GM23248 (cell line): Measurements from ENCODE around the gene SERPINH1. TPM values are rescaled to one million over a fixed set of nuclear protein-coding genes. Genes with fewer than 3 reads are reported as not detected.
A peak's percentile ranks its signal among the peaks of the same experiment; 100 is the strongest.

Experiments used
- DNase-seq: peaks from one replicate; pipeline ENCODE4 v3.0.0-alpha.2; 2015
- H2AFZ ChIP-seq: fragments of 200-600 bp; sonication (generic); 2 replicates; pipeline ENCODE4 v1.6.1; 2016; ENCODE audit warnings: antibody characterized with exemption
- H3F3A ChIP-seq: fragments of 200-600 bp; sonication (generic); 2 replicates; pipeline ENCODE4 v1.6.1; 2016; ENCODE audit warnings: mild to moderate bottlenecking, antibody characterized with exemption, mixed run types; ENCODE audit not compliant: insufficient read depth
- H3K27ac ChIP-seq: fragments of 200-600 bp; sonication (generic); 2 replicates; pipeline ENCODE4 v1.5.1; 2016; ENCODE audit warnings: mild to moderate bottlenecking
- H3K27me3 ChIP-seq: fragments of 200-600 bp; sonication (generic); replicated peaks from 2 replicates; pipeline ENCODE4 v1.6.1; 2016; ENCODE audit warnings: mild to moderate bottlenecking; ENCODE audit not compliant: insufficient read depth
- H3K36me3 ChIP-seq: fragments of 200-600 bp; sonication (generic); 2 replicates; pipeline ENCODE4 v1.6.1; 2016; ENCODE audit warnings: low read depth, mild to moderate bottlenecking
- H3K4me1 ChIP-seq: fragments of 200-600 bp; sonication (generic); 2 replicates; pipeline ENCODE4 v1.6.1; 2016; ENCODE audit warnings: mild to moderate bottlenecking; ENCODE audit not compliant: insufficient read depth
- H3K4me2 ChIP-seq: fragments of 200-600 bp; sonication (generic); one replicate; pipeline ENCODE4 v1.6.1; 2016; ENCODE audit warnings: mild to moderate bottlenecking; ENCODE audit not compliant: unreplicated experiment
- H3K4me3 ChIP-seq: fragments of 200-600 bp; sonication (generic); 2 replicates; pipeline ENCODE4 v1.5.1; 2016; ENCODE audit warnings: mild to moderate bottlenecking
- H3K79me2 ChIP-seq: fragments of 200-600 bp; sonication (generic); 2 replicates; pipeline ENCODE4 v1.6.1; 2016; ENCODE audit warnings: mild to moderate bottlenecking; ENCODE audit not compliant: insufficient read depth
- H3K9ac ChIP-seq: fragments of 200-600 bp; sonication (generic); 2 replicates; pipeline ENCODE4 v1.6.1; 2016; ENCODE audit warnings: mild to moderate bottlenecking
- H3K9me2 ChIP-seq: fragments of 200-600 bp; sonication (generic); 2 replicates; pipeline ENCODE4 v1.6.1; 2016; ENCODE audit warnings: mixed run types, mild to moderate bottlenecking, moderate library complexity; ENCODE audit not compliant: insufficient read depth
- H3K9me3 ChIP-seq: fragments of 200-600 bp; sonication (generic); one replicate; pipeline ENCODE4 v1.6.1; 2017; ENCODE audit warnings: low read depth
- H4K20me1 ChIP-seq: fragments of 200-600 bp; sonication (generic); 2 replicates; pipeline ENCODE4 v1.6.0; 2016; ENCODE audit not compliant: insufficient read depth
- EZH2 ChIP-seq: fragments of 200-600 bp; sonication (generic); IDR thresholded peaks from 2 replicates; pipeline ENCODE4 v1.6.1; 2018; ENCODE audit warnings: antibody characterized with exemption, mild to moderate bottlenecking; ENCODE audit not compliant: insufficient read depth, poor library complexity, severe bottlenecking
- EZH2phosphoT487 ChIP-seq: fragments of 200-600 bp; sonication (generic); IDR thresholded peaks from 2 replicates; pipeline ENCODE4 v1.6.1; 2018; ENCODE audit warnings: antibody characterized with exemption, moderate library complexity, mild to moderate bottlenecking, low read depth; ENCODE audit not compliant: insufficient read depth
- WGBS, 2 experiments: methylation state at CpG; one replicate each; pipeline ENCODE4 v1.1.6; 2015 to 2017; ENCODE audit warnings: low lambda C conversion rate in 2 of 2, low coverage in 1 of 2; ENCODE audit errors: missing lambda C conversion rate in 2 of 2; 5-methylcytosine and 5-hydroxymethylcytosine counted together
- in situ Hi-C: fragments of 300-500 bp; cut with MboI; formaldehyde crosslinking; loops from 2 replicates; pipeline ENCODE4 v1.15.0; 2020
- polyA plus RNA-seq: library from polyadenylated mRNA; unstranded; fragments of >200 nt; fragmentation: Nextera tagmentation; extraction: Ambion mirVana; gene quantifications from 2 replicates; pipeline ENCODE4 v1.2.1, GENCODE V29; 2016
- total RNA-seq: library from RNA; depleted of rRNA; stranded (reverse); fragments of >200 nt; shearing (Covaris generic); gene quantifications from 2 replicates; pipeline ENCODE4 v1.2.3, GENCODE V29; 2014

Gene SERPINH1
- total and polyA plus RNA-seq, 2 experiments from 2014 or later: 520 to 1,872 TPM

DNA sequence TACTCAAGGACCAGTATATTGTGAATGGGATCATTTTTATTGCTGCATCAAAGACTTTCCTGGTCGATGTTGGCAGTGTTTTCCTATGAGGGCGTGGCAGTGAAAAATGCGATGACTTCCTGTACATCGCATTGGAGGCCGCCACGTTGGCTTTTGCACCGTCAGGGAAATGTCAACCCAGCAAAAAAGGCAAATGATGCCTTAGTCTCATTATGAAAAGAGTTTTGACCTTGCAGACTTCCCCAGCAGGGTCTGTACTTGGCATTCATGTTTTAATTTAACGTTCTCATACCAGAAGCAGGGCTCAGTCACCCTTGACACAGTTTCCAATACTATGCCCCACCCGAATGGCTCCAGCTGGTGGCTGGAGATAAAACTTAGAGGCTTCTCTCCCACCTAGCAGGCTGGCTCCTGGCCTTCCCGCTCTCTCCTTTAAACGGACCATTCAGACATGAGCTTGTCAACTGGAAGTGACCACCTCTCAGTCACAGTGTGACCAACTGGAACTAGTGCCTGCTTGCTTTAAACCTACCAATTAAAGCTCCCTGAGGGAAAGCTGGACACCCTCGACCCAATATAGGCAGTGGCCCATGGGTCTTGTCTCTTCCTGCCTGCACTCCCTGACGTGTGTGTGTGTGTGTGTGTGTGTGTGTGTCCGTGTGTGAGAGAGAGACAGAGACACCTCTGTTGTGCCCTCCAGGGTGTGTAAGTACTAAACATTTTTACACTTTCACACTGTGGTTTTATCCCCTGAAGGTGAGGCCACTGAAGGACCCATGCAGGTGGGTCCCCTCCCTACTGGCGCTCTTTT is 27.6 kb upstream of the SERPINH1 start:
- TF ChIP-seq EZH2: no peak
- no peak for TF ChIP-seq EZH2phosphoT487
- Histone ChIP-seq H3K27ac (no peak overlapping the region), H3K27me3 (no peaks in the 10 kb centered on the region), H2AFZ (peak overlapping the region; percentile 32; the same call in 1 of the 2 replicates), H4K20me1 (no peaks in the 10 kb centered on the region), H3K9ac (no peak overlapping the region), H3K79me2 (no peaks in the 10 kb centered on the region), H3K4me2 (no peak overlapping the region), H3K9me3 (no peaks in the 10 kb centered on the region), H3K9me2 (no peaks in the 10 kb centered on the region), H3F3A (no peaks in the 10 kb centered on the region), H3K4me3 (no peak overlapping the region), H3K36me3 (no peaks in the 10 kb centered on the region), H3K4me1 (0 out of 2 replicates have a peak, but pooled peaks cover 3% of the 10 kb centered on the region)
- in situ Hi-C loops: loop anchor here (5.0 to 10.0 kb wide), 2 partner anchors 87 to 260 kb away; no protein-coding TSS in a partner anchor
- WGBS, 2 experiments: 59% methylated on average over 15 of the region's 15 CpGs
- DNase-seq: peak; percentile 14

DNA sequence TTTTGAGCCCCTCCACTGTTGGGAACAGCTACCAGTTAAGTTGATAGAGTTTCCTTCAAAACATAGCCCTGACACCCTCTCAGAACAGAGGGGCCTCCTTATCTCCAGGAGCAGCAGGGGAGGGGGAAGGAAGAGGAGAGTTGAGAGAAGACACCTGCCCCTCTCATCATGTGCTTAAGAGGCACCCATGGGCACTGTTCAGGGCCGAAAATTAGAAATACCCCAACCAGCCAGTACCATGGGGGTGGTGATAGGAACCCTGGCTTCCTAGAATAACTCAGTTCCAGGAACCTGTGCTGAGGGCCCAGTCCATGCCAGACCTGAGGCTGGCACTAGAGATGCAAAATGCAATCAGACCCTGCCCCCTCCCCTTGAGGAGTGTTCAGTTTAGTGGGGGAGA is 27.0 kb upstream of the SERPINH1 start:
- DNase-seq: no peak
- in situ Hi-C loops: loop anchor here (10.0 kb wide), 1 partner anchor 260 kb away; no protein-coding TSS in a partner anchor

DNA sequence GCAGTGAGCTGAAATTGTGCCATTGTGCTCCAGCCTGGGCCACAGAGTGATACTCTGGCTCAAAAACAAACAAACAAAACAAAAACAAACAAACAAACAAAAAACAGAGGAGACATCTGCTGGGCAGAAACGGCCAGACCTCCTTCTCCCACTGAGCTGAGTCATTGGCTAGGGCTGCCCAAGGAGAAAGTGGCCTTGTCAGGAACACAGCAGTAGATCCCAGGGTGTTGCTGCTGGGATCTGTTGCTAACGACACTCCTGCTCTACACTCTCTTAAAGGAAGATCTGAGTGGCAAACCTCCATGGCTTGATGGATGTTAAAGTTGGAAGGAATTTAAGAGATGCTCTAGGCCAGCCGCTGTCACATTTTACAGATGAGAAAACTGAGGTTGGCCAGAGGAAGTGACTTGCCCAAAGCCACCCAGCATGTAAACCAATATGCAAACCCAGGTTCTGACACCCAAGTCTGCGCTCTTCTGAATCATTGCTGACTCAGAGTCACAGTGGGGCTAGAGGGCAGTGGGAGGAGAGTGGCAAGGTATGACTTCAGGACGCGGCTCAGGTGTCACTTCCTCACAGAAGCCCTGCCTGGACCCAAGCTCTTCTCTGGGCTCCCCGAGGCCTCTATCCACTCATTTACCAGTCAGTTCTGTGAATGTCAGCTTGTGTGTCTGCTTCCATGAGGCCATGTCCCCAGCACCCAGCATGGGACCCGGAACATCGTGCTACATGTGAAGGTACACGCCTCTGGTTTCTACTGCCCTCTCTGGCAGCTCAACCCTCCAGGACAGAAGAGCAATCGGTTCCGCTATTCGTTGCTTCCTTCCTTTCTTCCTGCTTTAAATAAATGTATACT is 25.0 kb upstream of the SERPINH1 start:
- Histone ChIP-seq H3K79me2 (no peaks in the 10 kb centered on the region), H3K4me3 (no peak overlapping the region), H3K36me3 (no peaks in the 10 kb centered on the region), H2AFZ (no peak overlapping the region), H3K9me3 (no peaks in the 10 kb centered on the region), H3K4me2 (no peak overlapping the region), H3K27me3 (no peaks in the 10 kb centered on the region), H4K20me1 (no peaks in the 10 kb centered on the region), H3K27ac (no peak overlapping the region), H3K9ac (no peak overlapping the region), H3K9me2 (no peaks in the 10 kb centered on the region), H3F3A (no peaks in the 10 kb centered on the region), H3K4me1 (0 out of 2 replicates have a peak, but pooled peaks cover 3% of the 10 kb centered on the region)
- DNase-seq: peak; percentile 37
- no peak for TF ChIP-seq EZH2phosphoT487
- TF ChIP-seq EZH2: no peak
- 74 to 76% methylated on average over 13 of the region's 13 CpGs for WGBS, 2 experiments
- in situ Hi-C loops: loop anchor here (10.0 kb wide), 1 partner anchor 262 kb away; no protein-coding TSS in a partner anchor

More for the DNA sequence above, 27.0 kb upstream of the SERPINH1 start:
- Histone ChIP-seq H3K9ac (no peak overlapping the region), H3F3A (no peaks in the 10 kb centered on the region), H3K79me2 (no peaks in the 10 kb centered on the region), H3K9me2 (no peaks in the 10 kb centered on the region), H3K36me3 (no peaks in the 10 kb centered on the region), H3K4me1 (0 out of 2 replicates have a peak, but pooled peaks cover 3% of the 10 kb centered on the region), H3K27me3 (no peaks in the 10 kb centered on the region), H4K20me1 (no peaks in the 10 kb centered on the region), H3K27ac (no peak overlapping the region), H2AFZ (no peak overlapping the region), H3K4me2 (no peak overlapping the region), H3K9me3 (no peaks in the 10 kb centered on the region), H3K4me3 (no peak overlapping the region)
- TF ChIP-seq EZH2phosphoT487: no peak
- TF ChIP-seq EZH2: no peak
- WGBS, 2 experiments: 81 to 90% methylated on average over 1 of the region's 1 CpG

DNA sequence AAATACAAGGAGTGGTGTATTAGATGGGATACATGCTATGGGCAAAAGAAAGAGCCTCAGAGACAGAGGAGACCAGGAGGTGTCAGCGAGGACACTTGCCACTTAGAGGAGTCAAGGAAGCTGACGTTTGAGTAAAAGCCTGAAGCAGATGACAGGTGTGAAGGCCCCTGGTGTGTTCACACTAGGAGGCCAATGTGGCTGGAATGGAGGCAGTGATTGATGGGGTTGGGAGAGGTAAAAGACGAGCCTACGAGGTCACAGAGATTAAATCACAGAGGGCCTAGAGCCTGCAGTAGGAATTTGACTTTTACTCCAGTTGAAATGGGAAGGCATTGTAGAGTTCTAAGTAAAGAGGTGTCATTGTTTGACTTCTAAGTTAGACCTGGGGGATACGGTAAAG is 24.3 kb upstream of the SERPINH1 start:
- Histone ChIP-seq H3K27me3 (no peaks in the 10 kb centered on the region), H3K4me3 (no peak overlapping the region), H3F3A (no peaks in the 10 kb centered on the region), H3K4me1 (0 out of 2 replicates have a peak, but pooled peaks cover 3% of the 10 kb centered on the region), H3K9ac (no peak overlapping the region), H3K9me3 (no peaks in the 10 kb centered on the region), H2AFZ (no peak overlapping the region), H3K27ac (no peak overlapping the region), H3K79me2 (no peaks in the 10 kb centered on the region), H3K4me2 (no peak overlapping the region), H4K20me1 (no peaks in the 10 kb centered on the region), H3K36me3 (no peaks in the 10 kb centered on the region), H3K9me2 (no peaks in the 10 kb centered on the region)
- TF ChIP-seq EZH2 (no peak), EZH2phosphoT487 (no peak)
- in situ Hi-C loops: loop anchor here (10.0 kb wide), 1 partner anchor 263 kb away; no protein-coding TSS in a partner anchor
- DNase-seq: no peak
- 86 to 87% methylated on average over 5 of the region's 5 CpGs for WGBS, 2 experiments
